ENCODE data around the gene RPL18A.
A peak's percentile ranks its signal among the peaks of the same experiment; 100 is the strongest.

DNA sequence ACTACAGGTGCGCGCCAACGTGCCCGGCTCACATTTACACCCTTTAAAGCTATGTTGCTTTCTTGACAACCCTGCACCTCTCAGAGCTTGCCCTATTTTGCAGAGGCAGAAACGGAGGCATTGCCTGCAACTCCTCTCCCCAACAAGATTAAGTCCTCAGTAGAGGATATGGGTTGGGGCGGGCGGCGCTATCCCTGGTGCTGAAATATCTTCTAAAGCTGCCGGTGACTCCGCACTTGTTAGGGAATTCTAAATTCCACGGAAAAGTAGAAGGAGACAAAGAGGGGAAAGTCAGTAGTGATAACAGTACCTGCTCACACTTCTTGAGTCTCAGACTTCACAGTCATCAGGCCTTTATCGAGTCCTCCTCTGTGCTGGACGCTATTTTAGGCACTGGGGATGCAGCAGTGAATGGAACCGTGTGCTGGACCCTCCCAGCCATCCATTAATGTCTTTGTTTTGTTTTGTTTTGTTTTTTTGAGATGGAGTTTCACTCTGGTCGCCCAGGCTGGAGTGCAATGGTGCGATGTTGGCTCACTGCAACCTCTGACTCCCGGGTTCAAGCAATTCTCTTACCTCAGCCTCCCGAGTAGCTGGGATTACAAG, 30.0 kb downstream of the RPL18A start:
- TF ChIP-seq, protein P1, sequence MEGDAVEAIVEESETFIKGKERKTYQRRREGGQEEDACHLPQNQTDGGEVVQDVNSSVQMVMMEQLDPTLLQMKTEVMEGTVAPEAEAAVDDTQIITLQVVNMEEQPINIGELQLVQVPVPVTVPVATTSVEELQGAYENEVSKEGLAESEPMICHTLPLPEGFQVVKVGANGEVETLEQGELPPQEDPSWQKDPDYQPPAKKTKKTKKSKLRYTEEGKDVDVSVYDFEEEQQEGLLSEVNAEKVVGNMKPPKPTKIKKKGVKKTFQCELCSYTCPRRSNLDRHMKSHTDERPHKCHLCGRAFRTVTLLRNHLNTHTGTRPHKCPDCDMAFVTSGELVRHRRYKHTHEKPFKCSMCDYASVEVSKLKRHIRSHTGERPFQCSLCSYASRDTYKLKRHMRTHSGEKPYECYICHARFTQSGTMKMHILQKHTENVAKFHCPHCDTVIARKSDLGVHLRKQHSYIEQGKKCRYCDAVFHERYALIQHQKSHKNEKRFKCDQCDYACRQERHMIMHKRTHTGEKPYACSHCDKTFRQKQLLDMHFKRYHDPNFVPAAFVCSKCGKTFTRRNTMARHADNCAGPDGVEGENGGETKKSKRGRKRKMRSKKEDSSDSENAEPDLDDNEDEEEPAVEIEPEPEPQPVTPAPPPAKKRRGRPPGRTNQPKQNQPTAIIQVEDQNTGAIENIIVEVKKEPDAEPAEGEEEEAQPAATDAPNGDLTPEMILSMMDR (IDR thresholded peaks at IDR 0.05; ENCODE audit: insufficient read depth, low read length), result no peak
- no peak for TF ChIP-seq POLR2AphosphoS5 (IDR thresholded peaks at IDR 0.05; ENCODE audit: low read depth)
- TF ChIP-seq, protein P2, sequence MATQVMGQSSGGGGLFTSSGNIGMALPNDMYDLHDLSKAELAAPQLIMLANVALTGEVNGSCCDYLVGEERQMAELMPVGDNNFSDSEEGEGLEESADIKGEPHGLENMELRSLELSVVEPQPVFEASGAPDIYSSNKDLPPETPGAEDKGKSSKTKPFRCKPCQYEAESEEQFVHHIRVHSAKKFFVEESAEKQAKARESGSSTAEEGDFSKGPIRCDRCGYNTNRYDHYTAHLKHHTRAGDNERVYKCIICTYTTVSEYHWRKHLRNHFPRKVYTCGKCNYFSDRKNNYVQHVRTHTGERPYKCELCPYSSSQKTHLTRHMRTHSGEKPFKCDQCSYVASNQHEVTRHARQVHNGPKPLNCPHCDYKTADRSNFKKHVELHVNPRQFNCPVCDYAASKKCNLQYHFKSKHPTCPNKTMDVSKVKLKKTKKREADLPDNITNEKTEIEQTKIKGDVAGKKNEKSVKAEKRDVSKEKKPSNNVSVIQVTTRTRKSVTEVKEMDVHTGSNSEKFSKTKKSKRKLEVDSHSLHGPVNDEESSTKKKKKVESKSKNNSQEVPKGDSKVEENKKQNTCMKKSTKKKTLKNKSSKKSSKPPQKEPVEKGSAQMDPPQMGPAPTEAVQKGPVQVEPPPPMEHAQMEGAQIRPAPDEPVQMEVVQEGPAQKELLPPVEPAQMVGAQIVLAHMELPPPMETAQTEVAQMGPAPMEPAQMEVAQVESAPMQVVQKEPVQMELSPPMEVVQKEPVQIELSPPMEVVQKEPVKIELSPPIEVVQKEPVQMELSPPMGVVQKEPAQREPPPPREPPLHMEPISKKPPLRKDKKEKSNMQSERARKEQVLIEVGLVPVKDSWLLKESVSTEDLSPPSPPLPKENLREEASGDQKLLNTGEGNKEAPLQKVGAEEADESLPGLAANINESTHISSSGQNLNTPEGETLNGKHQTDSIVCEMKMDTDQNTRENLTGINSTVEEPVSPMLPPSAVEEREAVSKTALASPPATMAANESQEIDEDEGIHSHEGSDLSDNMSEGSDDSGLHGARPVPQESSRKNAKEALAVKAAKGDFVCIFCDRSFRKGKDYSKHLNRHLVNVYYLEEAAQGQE (IDR thresholded peaks at IDR 0.05; ENCODE audit: insufficient replicate concordance, low read depth), result peak; percentile 98
